Left lobe of liver (tissue), 2 donors: ENCODE results near the gene ARSB. TPM values are rescaled to one million over a fixed set of nuclear protein-coding genes. Genes with fewer than 3 reads are reported as not detected.
"Not testable (repeated sequence)": the region's sequence is repeated elsewhere in the genome, so short reads cannot be mapped to it uniquely, and the experiment has no call there.

ENCODE experiments used
- ATAC-seq: fragments of 200-7000 bp; cut with Tn5 transposase; one replicate; pipeline ENCODE4 v1.9.1; 2020; ENCODE audit warnings: mild to moderate bottlenecking, moderate library complexity
- DNase-seq: peaks from one replicate; pipeline ENCODE4 v3.0.0-alpha.2; 2020; ENCODE audit warnings: low spot score
- total RNA-seq: library from RNA; stranded (reverse); gene quantifications from one replicate; pipeline ENCODE4 v1.2.1, GENCODE V29; 2021
- donor health status: DM: no; HTN: no; CAD: no; lungs with moderate emphysema.
- donor health status: DM: no; HTN: yes; CAD: no.

Gene ARSB
- total RNA-seq, 1 donor from 2014 or later, result 10.3 TPM

GRCh38 chr5:78997090-78997489 lies 12.0 kb upstream of the ARSB start:
- no peak for ATAC-seq

DNA sequence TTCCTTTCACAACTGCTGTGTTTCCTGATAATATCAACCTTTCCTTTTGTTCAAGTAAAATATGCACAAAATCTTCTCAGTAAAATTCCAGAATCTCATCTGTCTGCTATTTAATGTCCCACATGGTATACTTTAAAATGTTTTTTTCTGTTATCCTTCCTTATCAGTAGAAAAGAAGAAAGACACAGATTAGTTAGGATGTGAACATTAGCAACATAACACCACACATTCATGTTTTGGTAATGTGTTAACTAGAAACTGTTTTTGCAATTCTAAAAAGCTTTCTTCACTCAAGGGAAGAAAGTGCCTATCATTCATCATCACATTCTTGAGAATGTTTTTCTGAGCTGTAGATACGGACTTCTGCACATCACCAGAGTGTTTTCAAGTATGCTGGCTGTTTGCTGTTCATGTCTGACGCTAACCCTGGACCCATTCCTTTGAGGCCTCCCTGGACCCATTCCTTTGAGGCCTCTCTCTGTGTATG lies 10.5 kb upstream of the ARSB start:
- no peak for DNase-seq
- ATAC-seq, result no peak

More at GRCh38 chr5:78997090-78997489, 12.0 kb upstream of the ARSB start:
- no peak for DNase-seq

- ATAC-seq (no peak), DNase-seq (no peak)
These were observed 8.1 kb upstream of the ARSB start for GRCh38 chr5:78993165-78993564.

DNA sequence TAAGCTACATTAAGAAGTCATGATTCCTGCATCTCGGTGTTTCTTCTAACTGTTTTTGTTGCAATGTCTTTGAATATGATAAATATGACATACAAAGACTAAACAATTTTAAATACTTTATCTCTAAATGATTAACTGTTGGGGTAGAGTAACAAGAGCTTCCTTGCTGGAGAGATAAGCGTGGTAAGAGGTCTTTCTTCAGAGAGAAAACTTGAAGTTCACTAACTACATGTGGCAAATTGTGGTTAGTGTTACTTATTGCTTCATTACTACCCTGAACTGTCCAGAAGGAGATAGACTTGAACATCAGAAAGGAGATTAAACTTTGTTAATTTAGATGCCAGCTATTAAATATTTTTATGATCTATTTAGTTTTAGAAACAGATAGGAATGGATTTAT lies 7.0 kb upstream of the ARSB start:
- DNase-seq (no peak), ATAC-seq (no peak)

DNA sequence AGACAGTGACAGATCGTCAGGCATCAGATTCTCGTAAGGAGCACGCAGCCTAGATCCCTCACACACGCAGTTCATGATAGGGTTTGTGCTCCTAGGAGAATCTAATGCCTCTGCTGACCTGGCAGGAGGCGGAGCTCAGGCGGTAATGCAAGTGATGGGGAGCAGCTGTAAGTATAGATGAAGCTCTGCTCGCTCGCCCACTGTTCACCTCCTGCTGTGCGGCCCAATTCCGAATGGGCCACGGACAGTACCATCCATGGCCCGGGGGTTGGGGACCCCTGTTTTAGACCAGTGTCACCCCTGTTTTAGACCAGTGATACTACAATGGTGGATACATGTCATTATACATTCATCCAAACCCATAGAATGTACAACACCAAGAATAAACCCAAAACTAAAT lies 4.0 kb upstream of the ARSB start:
- no peak for ATAC-seq
- DNase-seq, result no peak

GRCh38 chr5:78985725-78986223 lies 664 bp upstream of the ARSB start:
- peak; percentile 89 for DNase-seq
- peak; percentile 63 for ATAC-seq

DNA sequence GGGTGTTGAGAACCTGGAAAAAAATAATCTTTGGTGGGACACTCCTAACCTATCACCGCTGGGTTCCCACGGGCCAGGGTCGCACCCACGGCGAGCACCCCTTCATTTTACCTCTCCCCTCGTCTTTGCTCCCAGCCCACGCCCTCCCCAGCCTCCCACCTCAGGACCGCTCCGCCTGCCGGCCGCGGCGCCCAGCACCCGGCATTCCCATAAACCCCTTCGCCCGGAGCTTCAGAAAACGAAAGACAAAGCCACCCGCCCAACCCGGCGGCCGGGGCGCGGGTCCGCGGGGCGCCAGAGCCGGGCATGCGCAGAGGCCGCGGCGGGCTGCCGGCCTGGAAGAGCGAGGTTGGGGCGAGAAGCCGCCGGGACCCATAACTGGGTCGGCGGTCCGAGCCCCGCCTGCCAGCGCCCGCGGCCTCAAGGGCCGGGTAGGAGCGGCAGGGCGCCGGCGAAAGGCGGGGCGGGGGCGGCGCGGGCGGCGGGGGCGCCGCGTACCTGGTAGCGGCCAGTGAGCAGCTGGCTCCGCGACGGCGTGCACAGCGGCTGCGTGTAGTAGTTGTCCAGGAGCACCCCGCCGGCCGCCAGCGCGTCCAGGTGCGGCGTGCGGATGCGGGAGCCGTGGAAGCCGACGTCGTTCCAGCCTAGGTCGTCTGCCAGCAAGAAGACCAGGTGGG lies 533 bp downstream of the ARSB start:
- peak; percentile 92 for DNase-seq

DNA sequence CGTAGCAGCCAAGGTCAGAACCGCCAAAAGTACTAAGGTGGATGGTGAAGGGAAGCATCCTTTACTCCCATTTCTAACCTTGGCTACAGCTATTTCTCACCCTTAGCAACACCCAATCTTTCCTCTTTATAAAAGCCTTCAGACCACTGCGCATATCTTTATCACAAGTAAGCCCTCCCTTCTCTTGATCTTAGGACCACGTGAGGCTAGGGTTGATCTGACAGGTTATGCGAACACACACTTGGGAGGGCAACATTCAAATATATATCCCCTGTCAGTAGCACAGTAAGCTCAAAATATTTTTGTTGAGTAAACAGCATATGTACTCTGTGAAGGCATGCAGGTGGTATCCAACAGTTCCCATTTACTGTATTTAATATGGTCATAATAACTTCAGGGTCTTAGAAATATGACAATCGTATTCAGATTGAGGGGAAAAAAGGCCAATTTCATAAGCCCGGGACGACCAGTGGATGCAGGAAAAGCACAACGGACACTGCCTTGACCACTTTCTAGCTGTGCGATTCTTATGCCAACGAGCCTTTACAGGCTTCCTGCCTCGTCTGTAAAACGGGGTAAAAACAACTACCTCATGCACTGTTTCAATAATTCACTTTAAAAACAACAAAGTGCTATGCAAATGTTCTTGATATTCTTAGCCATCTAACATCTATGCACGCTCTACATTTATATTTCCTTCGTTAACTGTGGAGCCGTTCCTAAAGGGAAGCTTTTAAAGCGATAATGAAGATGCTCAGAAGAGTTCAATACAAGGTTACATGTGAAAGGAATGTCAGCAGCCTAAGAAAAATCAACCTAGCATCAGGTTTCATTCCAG lies 1.3 kb downstream of the ARSB start:
- no peak for DNase-seq
- ATAC-seq, result no peak

More for the DNA sequence above, 533 bp downstream of the ARSB start:
- ATAC-seq, result peak; percentile 75

DNA sequence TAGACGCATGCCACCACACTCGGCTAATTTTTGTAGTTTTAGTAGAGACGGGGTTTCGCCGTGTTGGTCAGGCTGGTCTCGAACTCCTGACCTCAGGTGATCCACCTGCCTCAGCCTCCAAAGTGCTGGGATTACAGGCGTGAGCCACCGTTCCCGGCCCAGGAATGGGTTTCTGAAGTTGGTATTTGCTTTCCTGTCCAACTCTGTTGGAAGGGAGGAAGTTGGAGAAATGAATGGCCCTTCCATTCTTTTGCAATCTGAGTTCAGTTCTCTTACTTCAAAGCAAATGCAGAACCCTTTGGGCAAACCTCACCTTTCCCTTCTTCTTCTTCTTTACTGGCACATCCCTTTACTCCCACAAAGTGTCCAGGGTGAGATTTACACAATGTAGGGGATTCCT lies 1.9 kb downstream of the ARSB start:
- not testable (repeated sequence) for DNase-seq, ATAC-seq

DNA sequence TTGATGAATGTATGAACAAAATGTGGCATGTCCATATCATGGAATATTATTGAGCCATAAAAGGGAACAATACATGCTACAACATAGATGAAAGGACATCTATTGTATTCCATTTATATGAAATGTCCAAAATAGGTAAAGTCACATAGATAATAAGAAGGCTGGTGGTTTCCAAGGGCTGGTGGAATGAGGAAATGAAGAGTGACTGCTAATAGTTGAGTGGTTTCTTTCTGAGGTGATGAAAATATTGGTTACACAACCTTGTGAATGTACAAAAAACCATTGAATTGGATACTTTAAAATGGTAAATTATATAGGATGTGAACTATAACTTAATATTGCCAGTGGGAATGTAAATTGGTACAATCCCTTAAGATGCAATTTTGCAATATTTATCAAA lies 5.2 kb downstream of the ARSB start:
- ATAC-seq, result no peak
- DNase-seq, result no peak

GRCh38 chr5:78979117-78979742 lies 5.9 kb downstream of the ARSB start:
- DNase-seq (no peak), ATAC-seq (no peak)

DNA sequence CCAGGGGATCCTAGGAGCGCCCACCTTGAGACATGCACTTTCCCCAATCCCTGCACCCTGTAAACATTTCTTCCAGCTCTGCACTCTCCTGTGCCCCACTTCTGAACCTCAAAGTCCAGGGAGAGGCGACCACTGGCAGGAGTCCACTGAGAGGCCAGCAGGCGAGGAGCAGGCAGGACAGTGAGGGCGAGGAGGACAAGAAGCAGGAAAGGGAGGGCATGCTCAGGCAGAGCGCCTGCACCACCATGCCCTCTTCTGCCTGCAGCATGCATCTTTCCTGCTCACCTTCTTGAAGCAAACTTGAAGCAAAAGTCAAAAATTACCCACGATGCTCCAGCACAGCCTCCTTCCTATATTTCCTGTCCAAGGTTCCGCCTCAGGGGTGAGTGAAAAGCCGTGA lies 10.1 kb downstream of the ARSB start:
- DNase-seq, result no peak
- ATAC-seq, result no peak

GRCh38 chr5:78974601-78975000 lies 10.5 kb downstream of the ARSB start:
- DNase-seq, result no peak
- ATAC-seq, result no peak

DNA sequence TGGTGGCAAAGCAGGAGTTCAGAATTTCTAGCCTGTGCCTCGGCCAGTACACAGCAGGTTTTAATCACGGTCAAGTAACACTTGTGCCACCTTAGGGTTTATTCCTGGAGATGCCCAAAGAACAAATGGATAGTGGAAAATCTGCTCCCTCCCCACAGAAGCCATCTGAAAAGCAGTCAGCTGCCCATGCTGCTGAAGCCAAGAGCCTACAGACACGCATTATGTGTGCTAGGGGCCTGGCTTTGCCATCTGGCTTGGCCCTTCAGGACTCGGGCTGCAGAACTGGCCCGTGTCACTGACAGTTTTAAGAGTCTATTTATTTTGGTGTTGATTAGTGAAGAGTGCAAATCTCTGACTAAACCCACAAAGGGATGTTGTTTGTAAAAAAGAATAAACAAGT lies 11.1 kb downstream of the ARSB start:
- no peak for DNase-seq
- ATAC-seq, result no peak

DNA sequence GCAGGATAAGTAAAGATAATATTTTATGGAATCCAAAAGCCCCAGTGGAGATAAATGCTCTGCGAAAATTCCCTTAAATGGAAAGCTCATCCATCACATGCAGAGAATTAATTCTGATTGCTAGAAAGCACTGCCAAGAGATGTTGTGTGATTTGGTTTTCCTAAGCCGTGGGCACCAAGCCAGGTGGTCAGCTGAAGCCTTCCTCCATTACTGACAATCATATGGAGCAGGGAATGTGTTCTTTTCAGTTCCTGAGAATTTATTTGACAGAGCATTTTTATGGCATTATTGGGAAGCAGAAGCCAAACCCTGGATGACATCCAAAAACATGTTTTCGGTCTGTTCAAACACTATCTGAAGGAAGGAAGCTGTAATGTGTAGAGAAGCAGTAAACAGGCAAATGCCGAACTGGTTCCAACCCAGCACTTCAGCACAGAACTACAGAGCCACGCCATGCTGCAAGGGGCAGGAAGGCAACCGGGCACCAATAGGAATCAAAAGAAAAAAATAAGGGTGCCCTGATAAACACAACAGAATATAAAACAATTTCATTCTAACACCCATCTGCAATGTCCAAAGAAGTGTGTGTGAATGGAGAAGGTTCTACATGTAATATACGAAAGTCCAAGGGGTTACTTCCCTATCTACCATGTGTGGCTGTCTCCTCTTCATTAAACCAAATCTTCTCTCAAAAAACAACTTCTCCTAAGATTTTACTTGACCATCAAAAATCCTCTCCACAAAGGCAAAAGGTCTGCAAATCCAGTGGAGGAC lies 12.3 kb downstream of the ARSB start:
- ATAC-seq (peak; percentile 74), DNase-seq (no peak)

DNA sequence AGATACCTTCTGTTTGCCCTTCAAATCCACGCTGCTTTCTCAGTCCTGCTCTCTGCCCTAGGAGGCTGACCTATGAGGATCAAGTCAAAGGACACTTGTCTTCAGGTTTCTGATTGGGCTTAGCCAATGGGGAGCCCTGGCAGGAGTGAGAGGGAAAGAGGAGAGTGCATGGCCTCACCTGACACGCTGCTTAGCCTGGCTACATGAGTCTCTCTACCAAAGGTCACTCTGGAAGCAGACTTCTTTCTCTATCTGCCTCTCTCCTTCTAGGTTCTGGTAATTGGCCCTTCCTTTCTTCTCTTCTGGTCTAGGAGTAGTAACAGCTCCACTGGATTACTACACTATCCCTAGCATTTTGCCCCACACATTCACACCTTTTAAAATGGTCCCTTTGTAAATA lies 13.1 kb downstream of the ARSB start:
- peak; percentile 46 for ATAC-seq
- DNase-seq, result no peak

DNA sequence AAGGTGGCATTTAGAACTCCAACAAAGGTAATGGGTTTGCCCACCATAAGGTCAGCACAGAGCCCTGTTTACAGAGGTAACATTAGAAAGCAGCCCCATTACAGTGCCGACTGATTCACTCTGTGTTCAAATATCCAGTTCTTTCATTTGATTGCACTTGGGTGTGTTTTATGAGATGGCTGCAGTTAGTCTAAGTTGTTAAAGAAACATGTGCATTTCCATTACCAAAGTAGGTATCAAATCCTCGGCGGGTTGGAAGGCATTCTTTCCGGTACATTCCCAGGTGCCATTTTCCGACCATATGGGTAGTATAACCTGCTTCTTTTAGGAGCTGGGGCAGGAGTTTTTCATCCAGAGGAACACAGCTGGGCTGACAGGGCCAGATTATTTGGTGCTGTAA lies 16.3 kb downstream of the ARSB start:
- DNase-seq, result no peak
- no peak for ATAC-seq

GRCh38 chr5:78964889-78965288 lies 20.2 kb downstream of the ARSB start:
- DNase-seq (no peak), ATAC-seq (peak; percentile 84)

- DNase-seq (no peak), ATAC-seq (no peak)
These were observed 23.4 kb downstream of the ARSB start for GRCh38 chr5:78961743-78962142.

GRCh38 chr5:78959767-78960166 lies 25.3 kb downstream of the ARSB start:
- DNase-seq (no peak), ATAC-seq (no peak)
